T-helper 2 cell (primary cell): ENCODE data around the gene IPP.
A peak's percentile ranks its signal among the peaks of the same experiment; 100 is the strongest.
"Not testable (repeated sequence)": the region's sequence is repeated elsewhere in the genome, so short reads cannot be mapped to it uniquely, and the experiment has no call there.

ENCODE experiments used
- DNase-seq, 5 experiments: peaks; one replicate each; pipeline versions ENCODE4 v3.0.0 to v3.0.0-alpha.2; 2012 to 2022

IPP gene

GRCh38 chr1:45682942-45683341 lies 67.5 kb downstream of the IPP start:
- no peak for DNase-seq

- DNase-seq: no peak
Observed at GRCh38 chr1:45679123-45679522, 71.3 kb downstream of the IPP start.

GRCh38 chr1:45678489-45678888 lies 72.0 kb downstream of the IPP start:
- DNase-seq: no peak

- no peak for DNase-seq
Observed at GRCh38 chr1:45677751-45678245, 72.7 kb downstream of the IPP start.

GRCh38 chr1:45676553-45676952 lies 73.9 kb downstream of the IPP start:
- not testable (repeated sequence) for DNase-seq

- DNase-seq: no peak
Observed at GRCh38 chr1:45674478-45674877, 76.0 kb downstream of the IPP start.

GRCh38 chr1:45673956-45674355 lies 76.5 kb downstream of the IPP start:
- no peak for DNase-seq

GRCh38 chr1:45669859-45670655 lies 80.4 kb downstream of the IPP start:
- no peak for DNase-seq

GRCh38 chr1:45669379-45669778 lies 81.1 kb downstream of the IPP start:
- DNase-seq: no peak

GRCh38 chr1:45668526-45668925 lies 81.9 kb downstream of the IPP start:
- DNase-seq: no peak

GRCh38 chr1:45667321-45668111 lies 82.9 kb downstream of the IPP start:
- no peak for DNase-seq

- DNase-seq: no peak
Observed at GRCh38 chr1:45666836-45667235, 83.6 kb downstream of the IPP start.

- DNase-seq: no peak
Observed at GRCh38 chr1:45660336-45660735, 90.1 kb downstream of the IPP start.

GRCh38 chr1:45659222-45659621 lies 91.2 kb downstream of the IPP start:
- DNase-seq: no peak

- DNase-seq: no peak
Observed at GRCh38 chr1:45658171-45658570, 92.3 kb downstream of the IPP start.

GRCh38 chr1:45656573-45657226 lies 93.8 kb downstream of the IPP start:
- DNase-seq: no peak

- DNase-seq: peak in 1 of 5 experiments; percentile 80
Observed at GRCh38 chr1:45654540-45655280, 95.7 kb downstream of the IPP start.
